Anterior cingulate cortex (tissue), 58 donors: Measurements from ENCODE around the gene CHTOP.

Experiments used
- DNase-seq, 58 donors: peaks; one replicate each; lab custom pipeline; 2025; lab: John Stamatoyannopoulos, UW

CHTOP gene

GRCh38 chr1:153679337-153680119, 45.7 kb downstream of the CHTOP start:
- no peak for DNase-seq

- DNase-seq: no peak
Observed at GRCh38 chr1:153680120-153680403, 46.2 kb downstream of the CHTOP start.

- DNase-seq: no peak
Observed at GRCh38 chr1:153682730-153683129, 48.9 kb downstream of the CHTOP start.

GRCh38 chr1:153683854-153684253, 50.0 kb downstream of the CHTOP start:
- DNase-seq: no peak

GRCh38 chr1:153684892-153685291, 51.0 kb downstream of the CHTOP start:
- no peak for DNase-seq

- DNase-seq: no peak
Observed at GRCh38 chr1:153685544-153686340, 51.9 kb downstream of the CHTOP start.

GRCh38 chr1:153687346-153688125, 53.7 kb downstream of the CHTOP start:
- no peak for DNase-seq

GRCh38 chr1:153688276-153688675, 54.4 kb downstream of the CHTOP start:
- no peak for DNase-seq

- no peak for DNase-seq
Observed at GRCh38 chr1:153688736-153689328, 55.0 kb downstream of the CHTOP start.

GRCh38 chr1:153693466-153693865, 59.6 kb downstream of the CHTOP start:
- no peak for DNase-seq
